Heart left ventricle (tissue), 13 donors: ENCODE data around the gene NEK4.

Experiments used
- POLR2A ChIP-seq, 2 donors: fragments of 450-650 bp; IDR thresholded peaks; one replicate each; pipeline ENCODE4 v1.6.1; 2017; ENCODE audit warnings: antibody characterized with exemption in 2 of 2, mild to moderate bottlenecking in 2 of 2, moderate library complexity in 2 of 2
- TF ChIP-seq, protein P1 (sequence below), 12 donors: fragments of 200-600 bp; sonication (generic) in 4 of 12; IDR thresholded peaks; one replicate each; pipeline versions ENCODE4 v1.5.0 to v1.8.0; 2018 to 2022; ENCODE audit warnings: antibody characterized with exemption in 12 of 12, mild to moderate bottlenecking in 5 of 12
- donor health status: ischemic (EF 13 %, LVEDD 7.1; RV severe dilation, severe dysfunction).
- donor health status: DM: no; HTN: yes; CAD: no.
- donor health status: DM: no; HTN: no; CAD: no.
- donor health status: ischemic (EF 25% LVEDD 6.9; RV normal size, moderate dysfunction).
- donor health status: ischemic (EF 25% LVEDD 5.7; RV mildly dilated, moderate dysfunction).
- donor health status: ischemic (EF 35%, LVEDD 5.7; RV mildly dilated, moderate dysfunction).
- donor health status: nonischemic (EF 11% LVEDD 7.7; RV severe dilation, severe dysfunction).
- donor health status: DM: yes; HTN: yes; CAD: no.
- donor health status: PGD.
- donor health status: ischemic (EF 29% LVEDD 5.4; RV normal size, mild dysfunction).
- donor health status: nonischemic (EF 23%, LVEDD 6.1; RV moderate dilation, normal function).

DNA sequence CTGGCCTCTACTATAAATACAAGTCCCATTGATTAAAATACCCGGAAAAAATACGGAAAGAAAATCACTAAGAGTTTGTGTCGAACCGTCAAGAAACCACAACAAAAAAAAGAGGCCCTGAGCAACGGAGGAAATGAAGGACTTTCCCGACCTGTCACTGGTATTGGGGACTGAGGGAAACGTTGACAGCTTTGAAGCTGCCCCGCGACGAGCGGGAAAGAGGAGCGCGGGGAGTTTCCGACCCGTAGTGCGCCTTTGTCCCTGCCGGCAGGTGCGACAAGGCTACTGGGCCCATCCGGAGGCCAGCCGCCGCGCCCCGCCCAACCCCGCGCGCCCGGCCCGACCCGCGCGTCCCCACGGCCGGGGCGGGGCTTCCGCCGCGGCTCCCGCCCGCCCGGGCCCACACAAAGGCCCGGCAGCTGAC is 85.4 kb downstream of the NEK4 start:
- TF ChIP-seq, protein P1, sequence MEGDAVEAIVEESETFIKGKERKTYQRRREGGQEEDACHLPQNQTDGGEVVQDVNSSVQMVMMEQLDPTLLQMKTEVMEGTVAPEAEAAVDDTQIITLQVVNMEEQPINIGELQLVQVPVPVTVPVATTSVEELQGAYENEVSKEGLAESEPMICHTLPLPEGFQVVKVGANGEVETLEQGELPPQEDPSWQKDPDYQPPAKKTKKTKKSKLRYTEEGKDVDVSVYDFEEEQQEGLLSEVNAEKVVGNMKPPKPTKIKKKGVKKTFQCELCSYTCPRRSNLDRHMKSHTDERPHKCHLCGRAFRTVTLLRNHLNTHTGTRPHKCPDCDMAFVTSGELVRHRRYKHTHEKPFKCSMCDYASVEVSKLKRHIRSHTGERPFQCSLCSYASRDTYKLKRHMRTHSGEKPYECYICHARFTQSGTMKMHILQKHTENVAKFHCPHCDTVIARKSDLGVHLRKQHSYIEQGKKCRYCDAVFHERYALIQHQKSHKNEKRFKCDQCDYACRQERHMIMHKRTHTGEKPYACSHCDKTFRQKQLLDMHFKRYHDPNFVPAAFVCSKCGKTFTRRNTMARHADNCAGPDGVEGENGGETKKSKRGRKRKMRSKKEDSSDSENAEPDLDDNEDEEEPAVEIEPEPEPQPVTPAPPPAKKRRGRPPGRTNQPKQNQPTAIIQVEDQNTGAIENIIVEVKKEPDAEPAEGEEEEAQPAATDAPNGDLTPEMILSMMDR (IDR thresholded peaks at IDR 0.05), result no peak
- TF ChIP-seq POLR2A (IDR thresholded peaks at IDR 0.05), result no peak
